HCT116 (cell line): ENCODE results near the gene LDLRAD4. TPM values are rescaled to one million over a fixed set of nuclear protein-coding genes. Genes with fewer than 3 reads are reported as not detected.

Experiments used
- ATAC-seq: fragments of 200-7000 bp; cut with Tn5 transposase; 2 replicates; pipeline ENCODE4 v1.9.1; 2020; ENCODE audit warnings: mild to moderate bottlenecking, moderate library complexity
- BruUV-seq: library from RNA; stranded (reverse); fragments of 400-500 nt; replicated peaks from 2 replicates; lab custom pipeline; 2021; lab: Mats Ljungman, UMichigan
- CTCF ChIA-PET: fragments of 300-600 bp; sonication (Branson Sonifier 250); formaldehyde crosslinking; loops from one replicate; lab custom pipeline; 2021; ENCODE audit warnings: antibody characterized with exemption; lab: Charles Lee
- POLR2A ChIA-PET: fragments of 300-600, 350-600 bp; sonication (Branson Sonifier 250); formaldehyde crosslinking; loops from one replicate; lab custom pipeline; 2021; ENCODE audit warnings: antibody characterized with exemption; lab: Charles Lee
- RAD21 ChIA-PET, 2 experiments: fragments of 300-600 bp; sonication (Branson Sonifier 250); formaldehyde crosslinking; loops; one replicate each; lab custom pipeline; 2023; ENCODE audit warnings: low total read pairs in 2 of 2; ENCODE audit not compliant: uncharacterized antibody in 2 of 2, unreplicated experiment in 2 of 2, low non-redundant PET in 1 of 2; lab: Charles Lee
- DNase-seq: peaks from one replicate; pipeline ENCODE4 v3.0.0-alpha.2; 2010; ENCODE audit warnings: low read depth, low spot score
- H2AFZ ChIP-seq: fragments of 200-600 bp; shearing (Covaris generic), sonication (generic); 2 replicates; pipeline ENCODE4 v1.6.1; 2017; ENCODE audit warnings: low read depth, mixed run types, mixed read lengths, antibody characterized with exemption, low read length; ENCODE audit not compliant: poor library complexity, severe bottlenecking
- H3K27ac ChIP-seq: 2 replicates; pipeline ENCODE4 v1.5.1; 2012; ENCODE audit warnings: low read depth, low read length
- H3K27me3 ChIP-seq: fragments of 200-600 bp; sonication (generic); 2 replicates; pipeline ENCODE4 v1.6.1; 2016; ENCODE audit warnings: mixed run types, low read length, mixed read lengths; ENCODE audit not compliant: insufficient read depth
- H3K36me3 ChIP-seq, 2 experiments: fragments of 200-500 bp in 1 of 2; fragments of 200-600 bp in 1 of 2; sonication (Bioruptor generic) in 1 of 2; sonication (generic) in 1 of 2; 2 replicates each; pipeline versions ENCODE4 v1.5.1 to v1.6.1; 2014 to 2016; ENCODE audit warnings: low read length in 2 of 2, inconsistent platforms in 1 of 2, mixed read lengths in 1 of 2, mixed run types in 1 of 2; ENCODE audit not compliant: insufficient read depth in 2 of 2, control insufficient read depth in 1 of 2
- H3K4me1 ChIP-seq, 2 experiments: fragments of 200-600 bp in 1 of 2; sonication (generic) in 1 of 2; 2 replicates each; pipeline versions ENCODE4 v1.5.1 to v1.6.1; 2012 to 2017; ENCODE audit warnings: low read length in 2 of 2, inconsistent platforms in 1 of 2, mild to moderate bottlenecking in 1 of 2, mixed read lengths in 1 of 2, mixed run types in 1 of 2, moderate library complexity in 1 of 2; ENCODE audit not compliant: insufficient read depth in 2 of 2, control insufficient read depth in 1 of 2
- H3K4me2 ChIP-seq: fragments of 200-600 bp; sonication (generic); 2 replicates; pipeline ENCODE4 v1.6.1; 2017; ENCODE audit warnings: mixed run types, low read length, mixed read lengths
- H3K4me3 ChIP-seq, 2 experiments: fragments of 200-600 bp in 1 of 2; sonication (generic) in 1 of 2; replicated peaks in 1 of 2; 2 replicates each; pipeline ENCODE4 v1.5.1; 2011 to 2016; ENCODE audit warnings: low read length in 2 of 2, control low read depth in 1 of 2, low read depth in 1 of 2, mild to moderate bottlenecking in 1 of 2, mixed read lengths in 1 of 2, mixed run types in 1 of 2
- H3K79me2 ChIP-seq: fragments of 200-600 bp; sonication (generic); 2 replicates; pipeline ENCODE4 v1.6.1; 2017; ENCODE audit warnings: mild to moderate bottlenecking, mixed run types, low read length, moderate library complexity, mixed read lengths; ENCODE audit not compliant: insufficient read depth
- H3K9ac ChIP-seq: fragments of 200-600 bp; sonication (generic); 2 replicates; pipeline ENCODE4 v1.6.1; 2016; ENCODE audit warnings: low read length, mixed read lengths
- H3K9me2 ChIP-seq: fragments of 200-600 bp; sonication (generic), shearing (Covaris generic); 2 replicates; pipeline ENCODE4 v1.6.1; 2017; ENCODE audit warnings: mixed run types, mild to moderate bottlenecking, moderate library complexity; ENCODE audit not compliant: insufficient read depth
- H3K9me3 ChIP-seq, 2 experiments: fragments of 200-500 bp in 1 of 2; fragments of 200-600 bp in 1 of 2; sonication (Bioruptor generic) in 1 of 2; sonication (generic) in 1 of 2; 2 replicates each; pipeline ENCODE4 v1.6.1; 2014 to 2017; ENCODE audit warnings: low read length in 2 of 2, mixed read lengths in 2 of 2, inconsistent platforms in 1 of 2, low read depth in 1 of 2, mild to moderate bottlenecking in 1 of 2, mixed run types in 1 of 2, moderate library complexity in 1 of 2; ENCODE audit not compliant: control insufficient read depth in 1 of 2, insufficient read depth in 1 of 2
- H4K20me1 ChIP-seq: fragments of 200-600 bp; sonication (generic), shearing (Covaris generic); 2 replicates; pipeline ENCODE4 v1.6.1; 2017; ENCODE audit warnings: mixed run types, mild to moderate bottlenecking, moderate library complexity; ENCODE audit not compliant: insufficient read depth
- ATF3 ChIP-seq: IDR thresholded peaks from 2 replicates; pipeline ENCODE4 v1.6.1; 2012
- CBX3 ChIP-seq: IDR thresholded peaks from 2 replicates; pipeline ENCODE4 v1.6.1; 2012; ENCODE audit warnings: low read depth
- EGR1 ChIP-seq: IDR thresholded peaks from 2 replicates; pipeline ENCODE4 v1.6.1; 2012; ENCODE audit warnings: low read depth
- EZH2phosphoT487 ChIP-seq: fragments of 200-600 bp; IDR thresholded peaks from 2 replicates; pipeline ENCODE4 v1.6.1; 2018; ENCODE audit warnings: antibody characterized with exemption, borderline replicate concordance
- FOSL1 ChIP-seq: IDR thresholded peaks from 2 replicates; pipeline ENCODE4 v1.6.1; 2012; ENCODE audit warnings: low read depth
- JUND ChIP-seq: IDR thresholded peaks from 2 replicates; pipeline ENCODE4 v1.6.1; 2012
- MAX ChIP-seq: IDR thresholded peaks from 2 replicates; pipeline ENCODE4 v1.6.1; 2012
- RAD21 ChIP-seq: IDR thresholded peaks from 2 replicates; pipeline ENCODE4 v1.6.1; 2012; ENCODE audit warnings: low read depth, mild to moderate bottlenecking
- REST ChIP-seq: IDR thresholded peaks from 2 replicates; pipeline ENCODE4 v1.6.1; 2012; ENCODE audit warnings: low read depth
- SRF ChIP-seq: IDR thresholded peaks from 2 replicates; pipeline ENCODE4 v1.6.1; 2012; ENCODE audit warnings: low read depth
- TCF7L2 ChIP-seq: IDR thresholded peaks from 2 replicates; pipeline ENCODE4 v1.7.0; 2011; ENCODE audit warnings: borderline replicate concordance, inconsistent platforms; ENCODE audit not compliant: insufficient read depth, insufficient read length; ENCODE audit errors: extremely low read depth
- YY1 ChIP-seq: IDR thresholded peaks from 2 replicates; pipeline ENCODE4 v1.6.1; 2011; ENCODE audit warnings: low read length, low read depth, moderate library complexity, mild to moderate bottlenecking; ENCODE audit not compliant: insufficient replicate concordance; ENCODE audit errors: extremely low read depth
- ZNF274 ChIP-seq: fragments of 200-500 bp; sonication (Bioruptor generic); IDR thresholded peaks from 2 replicates; pipeline ENCODE4 v1.6.1; 2014; ENCODE audit warnings: mild to moderate bottlenecking, low read depth, low read length, inconsistent platforms
- intact Hi-C: fragments of 100-400 bp; cut with micrococcal nuclease; formaldehyde crosslinking; loops from 2 replicates; pipeline ENCODE4 v1.10.0; 2022
- total RNA-seq: library from RNA; stranded (reverse); gene quantifications from one replicate; pipeline ENCODE4 v1.2.1, GENCODE V29; 2021; ENCODE audit not compliant: unreplicated experiment

The LDLRAD4 gene
- total RNA-seq, 1 experiment from 2014 or later = 1.2 TPM

DNA sequence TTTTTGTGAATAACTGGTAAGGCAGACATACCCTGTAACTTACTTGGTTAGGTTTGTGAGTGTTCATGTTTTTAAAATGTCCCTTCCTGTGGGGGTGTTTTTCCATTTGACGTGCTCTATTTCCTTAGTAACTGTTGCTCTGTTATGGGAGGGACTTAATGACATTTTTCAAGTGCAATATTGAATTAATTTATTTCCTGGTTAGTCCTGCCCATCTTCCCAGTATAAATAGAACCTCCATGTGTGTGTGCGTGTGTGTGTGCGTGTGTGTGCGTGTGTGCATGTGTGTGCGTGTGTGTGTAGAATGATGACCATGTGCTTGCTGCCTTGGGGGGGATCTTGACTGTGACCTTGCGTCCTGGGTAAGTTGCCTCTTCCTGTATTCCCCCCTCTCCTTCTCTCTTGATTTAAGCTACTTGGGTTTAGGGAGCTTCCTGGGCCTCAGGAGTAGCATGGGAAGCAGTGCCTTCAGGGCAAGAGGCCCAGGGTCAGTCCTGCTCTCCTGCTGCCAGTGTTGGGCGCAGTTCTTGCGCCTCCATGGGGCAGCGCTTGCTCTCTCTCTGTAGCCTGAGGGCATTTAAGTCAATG, 163.9 kb downstream of the LDLRAD4 start:
- Histone ChIP-seq H3K27me3 (no peaks in the 10 kb centered on the region), H3K9ac (no peak overlapping the region), H3K9me2 (no peaks in the 10 kb centered on the region), H3K9me3 (no peaks in the 10 kb centered on the region), H3K4me2 (no peak overlapping the region), H3K79me2 (no peaks in the 10 kb centered on the region), H4K20me1 (no peaks in the 10 kb centered on the region), H3K36me3 (no peaks in the 10 kb centered on the region), H3K4me1 (no peaks in the 10 kb centered on the region), H3K4me3 (no peak overlapping the region), H2AFZ (no peak overlapping the region)
- ChIA-PET POLR2A (no interaction called here), RAD21 (no interaction called here), CTCF (no interaction called here)
- no TSS peak for BruUV-seq
- intact Hi-C loops = no loop called here
- ATAC-seq = no peak
- TF ChIP-seq MAX = no peak
- no peak for TF ChIP-seq YY1
- TF ChIP-seq ZNF274 = no peak
- no peak for TF ChIP-seq EGR1
- TF ChIP-seq TCF7L2 = no peak
- TF ChIP-seq ATF3 = no peak
- TF ChIP-seq JUND = no peak
- TF ChIP-seq FOSL1 = no peak
- TF ChIP-seq RAD21 = no peak
- TF ChIP-seq SRF = no peak
- TF ChIP-seq REST = no peak
- TF ChIP-seq CBX3 = no peak
- no peak for TF ChIP-seq EZH2phosphoT487
- TF ChIP-seq, all 23 proteins: peak for 0
- DNase-seq = no peak
- H3K27ac ChIP-seq = no peak overlapping the region
